ENCODE data around the gene LRRFIP2. TPM values are rescaled to one million over a fixed set of nuclear protein-coding genes. Genes with fewer than 3 reads are reported as not detected.
"Not testable (repeated sequence)": the region's sequence is repeated elsewhere in the genome, so short reads cannot be mapped to it uniquely, and the experiment has no call there.

The LRRFIP2 gene
- total RNA-seq, 2 experiments from 2014 or later = 25.9 to 30.7 TPM

GRCh38 chr3:37052860-37053259, 121.5 kb downstream of the LRRFIP2 start:
- no peak for DNase-seq
- peak overlapping the region; percentile 47 for H3K27ac Mint-ChIP-seq
- H3K4me1 Mint-ChIP-seq (ENCODE audit: low read depth) = peaks cover 10% of the 10 kb centered on the region
- no peaks in the 10 kb centered on the region for H3K27me3 Mint-ChIP-seq
- intact Hi-C loops (cut with micrococcal nuclease) = no loop called here
- H3K36me3 Mint-ChIP-seq = peaks cover 46% of the 10 kb centered on the region
- ChIA-PET CTCF (no interaction called here), POLR2A (no interaction called here)
- H3K4me3 Mint-ChIP-seq = no peak overlapping the region
- no peaks in the 10 kb centered on the region for H3K9me3 Mint-ChIP-seq

- CTCF ChIA-PET = interaction anchor here (1.0 kb wide), 1 partner anchor 113 kb away, joined by 3 read pairs; no protein-coding TSS in a partner anchor
Measured at GRCh38 chr3:37050282-37050681, 124.1 kb downstream of the LRRFIP2 start.

GRCh38 chr3:37042712-37043111, 131.7 kb downstream of the LRRFIP2 start:
- CTCF ChIA-PET; DNase-seq; H3K27me3 Mint-ChIP-seq; H3K4me1 Mint-ChIP-seq (ENCODE audit: low read depth); H3K4me3 Mint-ChIP-seq; POLR2A ChIA-PET; H3K9me3 Mint-ChIP-seq; H3K27ac Mint-ChIP-seq; intact Hi-C loops (cut with micrococcal nuclease): not testable (repeated sequence)
- H3K36me3 Mint-ChIP-seq = peaks cover 47% of the 10 kb centered on the region

More at GRCh38 chr3:37050282-37050681, 124.1 kb downstream of the LRRFIP2 start:
- H3K4me1 Mint-ChIP-seq (ENCODE audit: low read depth) = peaks cover 10% of the 10 kb centered on the region
- DNase-seq = no peak
- H3K36me3 Mint-ChIP-seq = peaks cover 59% of the 10 kb centered on the region
- intact Hi-C loops (cut with micrococcal nuclease) = no loop called here
- no peak overlapping the region for H3K27ac Mint-ChIP-seq
- no peaks in the 10 kb centered on the region for H3K27me3 Mint-ChIP-seq
- POLR2A ChIA-PET = no interaction called here
- H3K9me3 Mint-ChIP-seq = no peaks in the 10 kb centered on the region
- no peak overlapping the region for H3K4me3 Mint-ChIP-seq

GRCh38 chr3:37041546-37042195, 132.7 kb downstream of the LRRFIP2 start:
- ChIA-PET POLR2A (interaction anchor here (1.1 kb wide), 1 partner anchor 112 kb away, joined by 3 read pairs; no protein-coding TSS in a partner anchor), CTCF (interaction anchor here (0.6 kb wide), 1 partner anchor 1128 kb away, joined by 4 read pairs; no protein-coding TSS in a partner anchor)
- Mint-ChIP-seq H3K4me3 (no peak overlapping the region), H3K36me3 (peaks cover 48% of the 10 kb centered on the region), H3K27ac (no peak overlapping the region), H3K27me3 (no peaks in the 10 kb centered on the region), H3K9me3 (no peaks in the 10 kb centered on the region), H3K4me1 (ENCODE audit: low read depth) (no peaks in the 10 kb centered on the region)
- DNase-seq = no peak
- intact Hi-C loops (cut with micrococcal nuclease) = no loop called here

GRCh38 chr3:37040231-37040630, 134.2 kb downstream of the LRRFIP2 start:
- no peak overlapping the region for H3K4me3 Mint-ChIP-seq
- DNase-seq = no peak
- H3K9me3 Mint-ChIP-seq = peaks cover 6% of the 10 kb centered on the region
- POLR2A ChIA-PET = no interaction called here
- intact Hi-C loops (cut with micrococcal nuclease) = no loop called here
- H3K27me3 Mint-ChIP-seq = no peaks in the 10 kb centered on the region
- CTCF ChIA-PET = no interaction called here
- peaks cover 55% of the 10 kb centered on the region for H3K36me3 Mint-ChIP-seq
- no peaks in the 10 kb centered on the region for H3K4me1 Mint-ChIP-seq (ENCODE audit: low read depth)
- H3K27ac Mint-ChIP-seq = no peak overlapping the region

GRCh38 chr3:37039161-37039846, 135.1 kb downstream of the LRRFIP2 start:
- Mint-ChIP-seq H3K4me3 (no peak overlapping the region), H3K27me3 (no peaks in the 10 kb centered on the region), H3K27ac (no peak overlapping the region), H3K9me3 (peaks cover 8% of the 10 kb centered on the region), H3K4me1 (ENCODE audit: low read depth) (no peaks in the 10 kb centered on the region), H3K36me3 (peaks cover 57% of the 10 kb centered on the region)
- intact Hi-C loops (cut with micrococcal nuclease) = no loop called here
- DNase-seq = no peak
- POLR2A ChIA-PET = no interaction called here
- CTCF ChIA-PET = interaction anchor here (0.9 kb wide), 1 partner anchor 14 kb away, joined by 3 read pairs; no protein-coding TSS in a partner anchor

GRCh38 chr3:37037352-37037751, 137.0 kb downstream of the LRRFIP2 start:
- ChIA-PET CTCF (interaction anchor here (1.7 kb wide), 1 partner anchor 176 kb away, joined by 3 read pairs; no protein-coding TSS in a partner anchor), POLR2A (no interaction called here)
- DNase-seq = no peak
- Mint-ChIP-seq H3K27me3 (no peaks in the 10 kb centered on the region), H3K27ac (no peak overlapping the region), H3K4me1 (ENCODE audit: low read depth) (no peaks in the 10 kb centered on the region), H3K4me3 (no peak overlapping the region), H3K36me3 (peaks cover 65% of the 10 kb centered on the region), H3K9me3 (peaks cover 8% of the 10 kb centered on the region)
- intact Hi-C loops (cut with micrococcal nuclease) = no loop called here

- ChIA-PET CTCF (no interaction called here), POLR2A (no interaction called here)
Measured at GRCh38 chr3:37032961-37033360, 141.4 kb downstream of the LRRFIP2 start.

GRCh38 chr3:37031096-37031682, 143.2 kb downstream of the LRRFIP2 start:
- no peak overlapping the region for H3K27ac Mint-ChIP-seq
- ChIA-PET POLR2A (no interaction called here), CTCF (interaction anchor here (0.8 kb wide), 1 partner anchor 27 kb away, joined by 3 read pairs; no protein-coding TSS in a partner anchor)
- H3K36me3 Mint-ChIP-seq = peaks cover 69% of the 10 kb centered on the region
- intact Hi-C loops (cut with micrococcal nuclease) = no loop called here
- no peaks in the 10 kb centered on the region for H3K27me3 Mint-ChIP-seq
- H3K9me3 Mint-ChIP-seq = peaks cover 5% of the 10 kb centered on the region
- H3K4me3 Mint-ChIP-seq = no peak overlapping the region
- H3K4me1 Mint-ChIP-seq (ENCODE audit: low read depth) = no peaks in the 10 kb centered on the region
- no peak for DNase-seq

More at GRCh38 chr3:37032961-37033360, 141.4 kb downstream of the LRRFIP2 start:
- no peaks in the 10 kb centered on the region for H3K4me1 Mint-ChIP-seq (ENCODE audit: low read depth)
- H3K4me3 Mint-ChIP-seq = no peak overlapping the region
- intact Hi-C loops (cut with micrococcal nuclease) = no loop called here
- peaks cover 73% of the 10 kb centered on the region for H3K36me3 Mint-ChIP-seq
- no peak overlapping the region for H3K27ac Mint-ChIP-seq
- peaks cover 8% of the 10 kb centered on the region for H3K9me3 Mint-ChIP-seq
- no peaks in the 10 kb centered on the region for H3K27me3 Mint-ChIP-seq
- no peak for DNase-seq

GRCh38 chr3:37030588-37030987, 143.8 kb downstream of the LRRFIP2 start:
- CTCF ChIA-PET = no interaction called here
- H3K4me1 Mint-ChIP-seq (ENCODE audit: low read depth) = no peaks in the 10 kb centered on the region
- no peak for DNase-seq
- intact Hi-C loops (cut with micrococcal nuclease) = no loop called here
- H3K9me3 Mint-ChIP-seq = peaks cover 5% of the 10 kb centered on the region
- POLR2A ChIA-PET = no interaction called here
- H3K4me3 Mint-ChIP-seq = no peak overlapping the region
- H3K27ac Mint-ChIP-seq = no peak overlapping the region
- H3K36me3 Mint-ChIP-seq = peaks cover 69% of the 10 kb centered on the region
- H3K27me3 Mint-ChIP-seq = no peaks in the 10 kb centered on the region

- no peaks in the 10 kb centered on the region for H3K27me3 Mint-ChIP-seq
- no peak overlapping the region for H3K27ac Mint-ChIP-seq
Measured at GRCh38 chr3:37029516-37030163, 144.7 kb downstream of the LRRFIP2 start.

GRCh38 chr3:37029111-37029510, 145.3 kb downstream of the LRRFIP2 start:
- H3K4me1 Mint-ChIP-seq (ENCODE audit: low read depth) = peaks cover 6% of the 10 kb centered on the region
- POLR2A ChIA-PET = interaction anchor here (0.6 to 0.7 kb wide), 2 partner anchors 14 to 36 kb away, joined by 3 read pairs; partner anchors contain the start of gene MLH1
- no peak overlapping the region for H3K27ac Mint-ChIP-seq
- no peaks in the 10 kb centered on the region for H3K9me3 Mint-ChIP-seq
- CTCF ChIA-PET = interaction anchor here (1.2 kb wide), 1 partner anchor 184 kb away, joined by 3 read pairs; no protein-coding TSS in a partner anchor
- no peak for DNase-seq
- intact Hi-C loops (cut with micrococcal nuclease) = no loop called here
- H3K36me3 Mint-ChIP-seq = peaks cover 60% of the 10 kb centered on the region
- H3K4me3 Mint-ChIP-seq = no peak overlapping the region
- H3K27me3 Mint-ChIP-seq = no peaks in the 10 kb centered on the region

More at GRCh38 chr3:37029516-37030163, 144.7 kb downstream of the LRRFIP2 start:
- intact Hi-C loops (cut with micrococcal nuclease) = no loop called here
- Mint-ChIP-seq H3K36me3 (peaks cover 63% of the 10 kb centered on the region), H3K9me3 (no peaks in the 10 kb centered on the region), H3K4me1 (ENCODE audit: low read depth) (peaks cover 4% of the 10 kb centered on the region), H3K4me3 (no peak overlapping the region)
- POLR2A ChIA-PET = interaction anchor here (0.6 kb wide), 1 partner anchor 14 kb away, joined by 3 read pairs; no protein-coding TSS in a partner anchor
- CTCF ChIA-PET = interaction anchor here (1.2 kb wide), 1 partner anchor 184 kb away, joined by 3 read pairs; no protein-coding TSS in a partner anchor
- DNase-seq = no peak
